ENCODE measurements around the gene TMC4. TPM values are rescaled to one million over a fixed set of nuclear protein-coding genes. Genes with fewer than 3 reads are reported as not detected.
"Not testable (repeated sequence)": the region's sequence is repeated elsewhere in the genome, so short reads cannot be mapped to it uniquely, and the experiment has no call there.

Gene TMC4
- total RNA-seq, 1 donor from 2014 or later: 0.28 TPM

GRCh38 chr19:54178581-54179261 is 5.8 kb upstream of the TMC4 start:
- peaks cover 5% of the 10 kb centered on the region for H3K36me3 Mint-ChIP-seq (ENCODE audit: low read depth)
- peaks cover 9% of the 10 kb centered on the region for H3K27me3 Mint-ChIP-seq (ENCODE audit: low read depth)
- H3K4me3 Mint-ChIP-seq: peak overlapping the region; percentile 49
- H3K9me3 Mint-ChIP-seq: no peaks in the 10 kb centered on the region
- H3K4me1 Mint-ChIP-seq: peaks cover 23% of the 10 kb centered on the region
- peak overlapping the region; percentile 95 for H3K27ac Mint-ChIP-seq (ENCODE audit: unreplicated experiment)
- no peak for TF ChIP-seq CTCF (conservative IDR thresholded peaks at IDR 0.05)
- no peak for DNase-seq (ENCODE audit: low read depth, low spot score)

- H3K9me3 Mint-ChIP-seq: no peaks in the 10 kb centered on the region
- no peak overlapping the region for H3K27ac Mint-ChIP-seq (ENCODE audit: unreplicated experiment)
- peaks cover 5% of the 10 kb centered on the region for H3K36me3 Mint-ChIP-seq (ENCODE audit: low read depth)
- H3K27me3 Mint-ChIP-seq (ENCODE audit: low read depth): peaks cover 14% of the 10 kb centered on the region
- peak overlapping the region; percentile 38 for H3K4me3 Mint-ChIP-seq
- peaks cover 10% of the 10 kb centered on the region for H3K4me1 Mint-ChIP-seq
- no peak for DNase-seq (ENCODE audit: low read depth, low spot score)
- TF ChIP-seq CTCF (conservative IDR thresholded peaks at IDR 0.05): no peak
These were observed 1.2 kb upstream of the TMC4 start for GRCh38 chr19:54173951-54174834.

- TF ChIP-seq CTCF (conservative IDR thresholded peaks at IDR 0.05): no peak
- DNase-seq (ENCODE audit: low read depth, low spot score): no peak
- H3K4me1 Mint-ChIP-seq: peaks cover 4% of the 10 kb centered on the region
- H3K27ac Mint-ChIP-seq (ENCODE audit: unreplicated experiment): no peak overlapping the region
- peaks cover 4% of the 10 kb centered on the region for H3K36me3 Mint-ChIP-seq (ENCODE audit: low read depth)
- no peak overlapping the region for H3K4me3 Mint-ChIP-seq
- no peaks in the 10 kb centered on the region for H3K9me3 Mint-ChIP-seq
- H3K27me3 Mint-ChIP-seq (ENCODE audit: low read depth): peaks cover 13% of the 10 kb centered on the region
These were observed 369 bp upstream of the TMC4 start for GRCh38 chr19:54173359-54173699.

- not testable (repeated sequence) for H3K27me3 Mint-ChIP-seq (ENCODE audit: low read depth); H3K36me3 Mint-ChIP-seq (ENCODE audit: low read depth); H3K4me1 Mint-ChIP-seq; H3K9me3 Mint-ChIP-seq; DNase-seq (ENCODE audit: low read depth, low spot score); H3K27ac Mint-ChIP-seq (ENCODE audit: unreplicated experiment)
- peak overlapping the region; percentile 3 for H3K4me3 Mint-ChIP-seq
These were observed 1.1 kb downstream of the TMC4 start for GRCh38 chr19:54171736-54172431.

GRCh38 chr19:54169149-54169740 is 3.7 kb downstream of the TMC4 start:
- Mint-ChIP-seq H3K9me3 (no peaks in the 10 kb centered on the region), H3K27me3 (ENCODE audit: low read depth) (peaks cover 17% of the 10 kb centered on the region), H3K27ac (ENCODE audit: unreplicated experiment) (no peak overlapping the region), H3K36me3 (ENCODE audit: low read depth) (peaks cover under 1% of the 10 kb centered on the region), H3K4me1 (no peaks in the 10 kb centered on the region), H3K4me3 (no peak overlapping the region)
- DNase-seq (ENCODE audit: low read depth, low spot score): no peak
- TF ChIP-seq CTCF (conservative IDR thresholded peaks at IDR 0.05): no peak
